Type B pancreatic cell (in vitro differentiated cells): Measurements from ENCODE around the gene KRT33B. TPM values are rescaled to one million over a fixed set of nuclear protein-coding genes. Genes with fewer than 3 reads are reported as not detected.
A peak's percentile ranks its signal among the peaks of the same experiment; 100 is the strongest.

ENCODE experiments used
- DNase-seq: peaks from one replicate; pipeline ENCODE4 v3.0.0; 2021; ENCODE audit warnings: mixed read lengths; ENCODE audit not compliant: unreplicated experiment; ENCODE audit errors: extremely low spot score
- H3K27ac Mint-ChIP-seq: 2 replicates; pipeline ENCODE4 v1.8.0; 2021; ENCODE audit warnings: mild to moderate bottlenecking, mixed read lengths
- H3K27me3 Mint-ChIP-seq: 2 replicates; pipeline ENCODE4 v1.8.0; 2021; ENCODE audit warnings: mixed read lengths
- H3K36me3 Mint-ChIP-seq: 2 replicates; pipeline ENCODE4 v1.8.0; 2021; ENCODE audit warnings: mixed read lengths
- H3K4me1 Mint-ChIP-seq: one replicate; pipeline ENCODE4 v1.8.0; 2021; ENCODE audit warnings: mixed read lengths; ENCODE audit not compliant: unreplicated experiment
- H3K4me3 Mint-ChIP-seq: 2 replicates; pipeline ENCODE4 v1.8.0; 2021; ENCODE audit warnings: mild to moderate bottlenecking, mixed read lengths
- H3K9me3 Mint-ChIP-seq: 2 replicates; pipeline ENCODE4 v1.8.0; 2021; ENCODE audit warnings: mixed read lengths
- total RNA-seq: library from RNA; stranded (reverse); gene quantifications from 2 replicates; pipeline ENCODE4 v1.2.1, GENCODE V29; 2021; ENCODE audit warnings: low replicate concordance
- TF ChIP-seq, protein P1 (sequence below): fragments of 200-600 bp; sonication (generic); conservative IDR thresholded peaks from 2 replicates; pipeline ENCODE4 v1.5.0; 2021; ENCODE audit warnings: antibody characterized with exemption, mild to moderate bottlenecking

Gene KRT33B
- total RNA-seq, 1 donor from 2014 or later: not detected

DNA sequence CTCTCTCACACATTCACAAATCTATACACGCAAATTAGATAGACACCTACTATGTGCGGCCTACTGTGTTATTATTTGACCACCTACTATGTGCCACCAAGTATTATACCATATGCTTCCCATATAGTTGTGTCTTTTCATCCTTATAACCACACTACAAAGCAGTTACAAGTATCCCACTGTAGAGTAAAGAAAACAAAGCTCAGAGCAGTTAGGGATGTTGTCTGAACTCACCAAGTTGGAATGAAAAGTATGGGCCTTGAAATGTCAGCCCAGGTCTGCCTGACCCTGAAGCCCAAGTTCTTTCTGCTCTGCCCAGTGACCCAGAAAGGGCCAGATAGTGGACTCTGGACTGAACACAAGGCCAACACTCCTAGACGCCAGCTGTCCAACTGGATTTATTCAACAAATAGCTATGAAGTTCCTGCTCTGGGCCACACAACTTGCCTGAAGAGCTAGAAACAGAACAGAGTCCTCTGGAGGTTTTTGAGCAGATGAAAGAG, 46.3 kb upstream of the KRT33B start:
- no peaks in the 10 kb centered on the region for H3K36me3 Mint-ChIP-seq
- H3K4me3 Mint-ChIP-seq: no peak overlapping the region
- H3K27ac Mint-ChIP-seq: peak overlapping the region; percentile 89
- no peaks in the 10 kb centered on the region for H3K27me3 Mint-ChIP-seq
- TF ChIP-seq, protein P1, sequence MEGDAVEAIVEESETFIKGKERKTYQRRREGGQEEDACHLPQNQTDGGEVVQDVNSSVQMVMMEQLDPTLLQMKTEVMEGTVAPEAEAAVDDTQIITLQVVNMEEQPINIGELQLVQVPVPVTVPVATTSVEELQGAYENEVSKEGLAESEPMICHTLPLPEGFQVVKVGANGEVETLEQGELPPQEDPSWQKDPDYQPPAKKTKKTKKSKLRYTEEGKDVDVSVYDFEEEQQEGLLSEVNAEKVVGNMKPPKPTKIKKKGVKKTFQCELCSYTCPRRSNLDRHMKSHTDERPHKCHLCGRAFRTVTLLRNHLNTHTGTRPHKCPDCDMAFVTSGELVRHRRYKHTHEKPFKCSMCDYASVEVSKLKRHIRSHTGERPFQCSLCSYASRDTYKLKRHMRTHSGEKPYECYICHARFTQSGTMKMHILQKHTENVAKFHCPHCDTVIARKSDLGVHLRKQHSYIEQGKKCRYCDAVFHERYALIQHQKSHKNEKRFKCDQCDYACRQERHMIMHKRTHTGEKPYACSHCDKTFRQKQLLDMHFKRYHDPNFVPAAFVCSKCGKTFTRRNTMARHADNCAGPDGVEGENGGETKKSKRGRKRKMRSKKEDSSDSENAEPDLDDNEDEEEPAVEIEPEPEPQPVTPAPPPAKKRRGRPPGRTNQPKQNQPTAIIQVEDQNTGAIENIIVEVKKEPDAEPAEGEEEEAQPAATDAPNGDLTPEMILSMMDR: no peak
- peaks cover 33% of the 10 kb centered on the region for H3K4me1 Mint-ChIP-seq
- DNase-seq: no peak
- no peaks in the 10 kb centered on the region for H3K9me3 Mint-ChIP-seq

DNA sequence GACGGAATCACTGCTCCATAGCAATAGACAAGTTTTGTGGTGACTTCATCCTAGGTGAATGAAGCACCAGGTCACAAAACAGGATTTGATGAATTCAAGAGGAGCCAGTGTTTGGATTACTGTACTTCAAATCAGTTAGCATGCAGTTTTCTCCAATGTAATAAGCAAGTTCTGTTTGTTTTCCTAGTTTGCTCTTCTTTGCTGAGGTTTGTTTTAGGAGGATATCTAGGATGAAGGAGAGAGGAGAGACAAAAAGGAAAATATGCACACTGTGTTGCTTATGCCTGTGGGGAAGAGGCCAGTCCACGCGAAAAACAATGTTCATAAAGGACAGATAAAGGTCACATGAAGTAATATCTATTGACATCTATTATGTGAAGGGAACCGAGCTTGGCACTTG, 45.8 kb upstream of the KRT33B start:
- Mint-ChIP-seq H3K4me1 (peaks cover 29% of the 10 kb centered on the region), H3K27ac (peak overlapping the region; percentile 89), H3K4me3 (no peak overlapping the region), H3K36me3 (no peaks in the 10 kb centered on the region), H3K9me3 (no peaks in the 10 kb centered on the region), H3K27me3 (no peaks in the 10 kb centered on the region)
- no peak for DNase-seq
- TF ChIP-seq, protein P1: no peak

DNA sequence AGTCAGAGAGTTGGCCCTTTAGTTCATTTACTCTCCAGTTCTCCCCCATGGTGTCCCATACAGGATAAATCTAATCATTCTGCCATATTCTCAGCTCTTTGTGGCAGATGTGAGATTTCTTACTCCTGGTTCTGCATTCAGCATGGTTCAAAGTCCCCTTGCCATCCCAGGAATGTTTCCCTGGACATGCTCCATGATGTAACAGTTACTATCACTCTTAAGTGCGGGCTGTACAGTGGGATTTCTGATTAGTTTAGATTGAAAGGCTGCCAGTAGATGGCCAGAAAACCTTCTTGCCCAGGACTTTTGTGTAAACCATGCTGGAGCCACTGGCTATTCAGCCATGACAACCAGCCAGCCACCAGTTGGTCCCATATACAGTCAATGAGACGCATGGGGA, 44.4 kb upstream of the KRT33B start:
- no peaks in the 10 kb centered on the region for H3K9me3 Mint-ChIP-seq
- H3K36me3 Mint-ChIP-seq: no peaks in the 10 kb centered on the region
- TF ChIP-seq, protein P1: no peak
- H3K27ac Mint-ChIP-seq: no peak overlapping the region
- no peaks in the 10 kb centered on the region for H3K27me3 Mint-ChIP-seq
- no peak overlapping the region for H3K4me3 Mint-ChIP-seq
- no peak for DNase-seq
- H3K4me1 Mint-ChIP-seq: peaks cover 29% of the 10 kb centered on the region

DNA sequence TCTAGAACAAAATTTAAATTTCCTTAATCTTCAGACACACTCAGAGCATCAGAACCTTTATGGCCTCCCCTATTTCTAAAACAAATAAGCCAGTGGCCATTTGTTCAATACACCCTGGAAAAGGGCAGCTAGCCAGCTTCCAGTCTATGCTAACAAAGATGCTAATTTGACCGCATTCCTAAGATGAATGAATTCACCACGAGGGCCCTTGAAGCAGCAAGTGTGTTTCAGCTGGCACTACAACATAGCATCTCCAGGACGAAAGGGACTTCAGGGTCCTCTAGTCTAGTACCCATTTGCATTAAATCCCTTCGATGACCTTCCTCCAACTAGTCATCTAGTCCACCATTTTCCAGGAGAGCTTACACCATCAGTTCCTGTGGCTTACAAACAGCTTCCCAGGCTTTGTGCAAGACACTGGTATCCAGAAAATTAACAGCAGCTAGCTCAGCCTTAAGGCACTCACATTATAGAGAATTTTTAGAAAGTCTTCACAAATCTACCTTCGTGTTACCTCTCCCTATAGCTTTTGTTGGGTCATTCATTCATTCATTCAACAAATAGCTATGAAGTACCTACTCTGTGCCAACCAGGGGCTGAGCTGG, 43.8 kb upstream of the KRT33B start:
- Mint-ChIP-seq H3K4me3 (no peak overlapping the region), H3K4me1 (peaks cover 27% of the 10 kb centered on the region), H3K27me3 (no peaks in the 10 kb centered on the region), H3K36me3 (no peaks in the 10 kb centered on the region), H3K27ac (no peak overlapping the region), H3K9me3 (no peaks in the 10 kb centered on the region)
- DNase-seq: no peak
- TF ChIP-seq, protein P1: no peak

DNA sequence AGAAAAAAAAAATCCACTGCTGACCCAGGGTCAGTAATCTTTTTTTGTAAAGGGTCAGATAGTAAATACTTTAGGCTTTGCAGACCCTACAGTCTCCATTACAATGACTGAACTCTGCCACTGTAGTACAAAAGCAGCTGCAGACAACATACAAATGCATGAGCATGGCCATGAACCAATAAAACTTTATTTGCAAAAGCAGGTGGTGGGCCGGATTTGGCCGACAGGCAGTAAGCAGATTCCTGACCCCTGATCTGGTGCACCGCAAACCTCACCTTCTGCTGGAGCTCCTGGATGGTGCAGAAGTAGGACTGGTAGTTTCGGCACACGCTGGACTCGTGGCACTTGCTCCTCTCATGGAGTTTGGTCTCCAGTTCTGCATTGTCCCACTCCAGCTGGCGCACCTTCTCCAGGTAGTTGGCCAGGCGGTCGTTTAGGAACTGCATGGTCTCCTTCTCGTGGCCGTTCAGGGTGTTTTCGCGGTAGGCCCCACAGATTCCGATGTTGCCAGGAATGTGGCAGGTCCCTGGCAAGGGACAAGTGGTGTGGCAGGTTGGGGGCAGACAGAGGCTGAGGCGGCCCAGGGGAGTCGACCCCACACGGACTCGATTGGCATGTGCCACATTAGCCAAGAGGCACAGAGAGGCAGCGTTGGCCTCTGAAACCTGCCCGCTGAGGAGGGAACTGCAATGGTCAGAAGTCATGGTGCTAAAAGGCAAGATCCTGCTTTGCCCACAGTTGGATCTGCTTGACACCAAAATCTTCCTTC, 41.6 kb upstream of the KRT33B start:
- H3K4me3 Mint-ChIP-seq: no peak overlapping the region

More for the DNA sequence above, 41.6 kb upstream of the KRT33B start:
- Mint-ChIP-seq H3K27ac (no peak overlapping the region), H3K27me3 (no peaks in the 10 kb centered on the region), H3K36me3 (no peaks in the 10 kb centered on the region), H3K4me1 (peaks cover 14% of the 10 kb centered on the region), H3K9me3 (no peaks in the 10 kb centered on the region)
- TF ChIP-seq, protein P1: no peak
- no peak for DNase-seq
